GM12874 (cell line): ENCODE results near the gene STX7.

ENCODE experiments used
- CTCF ChIP-seq: IDR thresholded peaks from 2 replicates; pipeline ENCODE4 v1.5.1; 2011; ENCODE audit warnings: low read depth, mild to moderate bottlenecking, control low read depth, low read length, moderate library complexity; ENCODE audit not compliant: insufficient read depth

Gene STX7

GRCh38 chr6:132515386-132515785, 2.5 kb upstream of the STX7 start:
- TF ChIP-seq CTCF, result no peak

- TF ChIP-seq CTCF, result no peak
Measured at GRCh38 chr6:132513831-132514545, 1.1 kb upstream of the STX7 start.

GRCh38 chr6:132512342-132512637, 626 bp downstream of the STX7 start:
- TF ChIP-seq CTCF, result no peak

GRCh38 chr6:132511831-132512220, 1.1 kb downstream of the STX7 start:
- no peak for TF ChIP-seq CTCF

GRCh38 chr6:132511210-132511830, 1.6 kb downstream of the STX7 start:
- no peak for TF ChIP-seq CTCF

GRCh38 chr6:132506869-132507808, 5.8 kb downstream of the STX7 start:
- TF ChIP-seq CTCF, result no peak

- TF ChIP-seq CTCF, result no peak
Measured at GRCh38 chr6:132506461-132506860, 6.5 kb downstream of the STX7 start.
